Large intestine (tissue), 12 donors: Measurements from ENCODE around the gene ZCCHC13. TPM values are rescaled to one million over a fixed set of nuclear protein-coding genes. Genes with fewer than 3 reads are reported as not detected.
A peak's percentile ranks its signal among the peaks of the same experiment; 100 is the strongest.
"Not testable (repeated sequence)": the region's sequence is repeated elsewhere in the genome, so short reads cannot be mapped to it uniquely, and the experiment has no call there.

Source experiments
- DNase-seq, 2 donors: peaks; one replicate each; pipeline versions ENCODE4 v3.0.0 to v3.0.0-alpha.2; 2013
- H3K27ac ChIP-seq: one replicate; pipeline ENCODE4 v1.5.1; 2013; ENCODE audit warnings: low read length
- H3K27me3 ChIP-seq: 2 replicates; pipeline ENCODE4 v1.6.1; 2013; ENCODE audit warnings: low read length; ENCODE audit not compliant: control insufficient read depth, insufficient read depth
- H3K36me3 ChIP-seq: 2 replicates; pipeline ENCODE4 v1.6.1; 2013; ENCODE audit warnings: low read length; ENCODE audit not compliant: control insufficient read depth, insufficient read depth
- H3K4me1 ChIP-seq: one replicate; pipeline ENCODE4 v1.6.1; 2013; ENCODE audit warnings: low read length; ENCODE audit not compliant: control insufficient read depth, insufficient read depth
- H3K4me3 ChIP-seq: one replicate; pipeline ENCODE4 v1.5.1; 2013; ENCODE audit warnings: low read length
- H3K9me3 ChIP-seq: one replicate; pipeline ENCODE4 v1.6.1; 2013; ENCODE audit warnings: mild to moderate bottlenecking, low read depth, low read length, moderate library complexity; ENCODE audit not compliant: control insufficient read depth
- WGBS: methylation state at CpG from one replicate; pipeline ENCODE4 v1.1.5; 2013; ENCODE audit warnings: low lambda C conversion rate; ENCODE audit not compliant: insufficient coverage; 5-methylcytosine and 5-hydroxymethylcytosine counted together
- long read RNA-seq, 11 donors: transcript quantifications; one replicate each; lab custom pipeline, GENCODE V29; 2026
- polyA plus RNA-seq: library from polyadenylated mRNA; unstranded; fragments of 120-200 nt; gene quantifications from one replicate; pipeline ENCODE4 v1.2.1, GENCODE V29; 2013

Gene ZCCHC13
- polyA plus RNA-seq: not detected
- long read RNA-seq, donor 1: 0 reads
- long read RNA-seq, donor 2: 0 reads
- long read RNA-seq, donor 3: 0 reads
- long read RNA-seq, donor 4: 0 reads
- long read RNA-seq, donor 5: 0 reads
- long read RNA-seq, donor 6: 0 reads
- long read RNA-seq, donor 7: 0 reads
- long read RNA-seq, donor 8: 0 reads
- long read RNA-seq, donor 9: 0 reads
- long read RNA-seq, donor 10: 0 reads
- long read RNA-seq, donor 11: 0 reads

DNA sequence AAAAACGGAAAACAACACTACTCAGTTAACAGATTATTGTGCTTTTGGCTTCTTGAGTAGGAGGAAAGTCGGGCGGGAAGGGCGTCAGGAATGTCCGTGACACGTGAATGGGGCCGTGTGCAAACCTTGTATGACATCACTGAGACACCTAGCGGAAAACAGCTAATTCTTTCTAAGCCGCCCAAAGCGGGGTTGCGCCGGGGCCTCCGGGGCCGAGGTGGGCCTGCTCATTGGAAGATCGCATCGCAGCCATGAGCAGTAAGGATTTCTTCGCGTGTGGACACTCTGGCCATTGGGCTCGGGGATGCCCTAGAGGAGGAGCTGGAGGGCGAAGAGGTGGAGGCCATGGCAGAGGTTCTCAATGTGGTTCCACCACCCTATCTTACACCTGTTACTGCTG lies at the start of gene ZCCHC13:
TSS of gene ZCCHC13 (plus strand) at position 165 of the 400 bp plus-strand sequence. CDS start at position 252, 87 bp downstream.
- Histone ChIP-seq H3K36me3 (no peaks in the 10 kb centered on the region), H3K4me1 (no peaks in the 10 kb centered on the region), H3K27me3 (no peaks in the 10 kb centered on the region), H3K9me3 (no peaks in the 10 kb centered on the region), H3K27ac (no peak within 1 kb of the TSS), H3K4me3 (no peak within 1 kb of the TSS)
- WGBS: no CpG with 5 or more reads among the region's 20 CpGs
- no peak for DNase-seq

DNA sequence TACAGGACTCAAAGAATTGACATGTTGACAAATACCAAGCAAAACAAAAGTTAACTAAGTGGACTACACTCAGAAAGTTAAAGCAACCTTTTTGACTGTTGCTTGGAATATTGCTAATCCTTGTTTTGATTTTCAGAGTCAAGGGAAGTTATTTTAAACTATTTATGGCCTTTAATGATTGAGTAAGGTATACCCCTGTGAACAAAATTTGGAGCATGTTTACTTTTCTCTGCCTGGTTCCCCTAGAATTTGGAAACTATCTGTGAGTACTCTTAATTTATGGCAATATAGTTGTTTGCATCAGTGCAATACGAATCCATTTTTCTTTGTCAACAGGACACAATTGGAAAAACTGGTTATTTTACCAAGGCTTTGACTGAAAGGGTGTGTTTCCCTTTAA lies 45.9 kb upstream of the ZCCHC13 start:
- not testable (repeated sequence) for H3K4me3 ChIP-seq, DNase-seq, H3K9me3 ChIP-seq, H3K4me1 ChIP-seq, H3K27me3 ChIP-seq, H3K27ac ChIP-seq
- no CpG with 5 or more reads among the region's 1 CpG for WGBS
- H3K36me3 ChIP-seq: peaks cover 29% of the 10 kb centered on the region

DNA sequence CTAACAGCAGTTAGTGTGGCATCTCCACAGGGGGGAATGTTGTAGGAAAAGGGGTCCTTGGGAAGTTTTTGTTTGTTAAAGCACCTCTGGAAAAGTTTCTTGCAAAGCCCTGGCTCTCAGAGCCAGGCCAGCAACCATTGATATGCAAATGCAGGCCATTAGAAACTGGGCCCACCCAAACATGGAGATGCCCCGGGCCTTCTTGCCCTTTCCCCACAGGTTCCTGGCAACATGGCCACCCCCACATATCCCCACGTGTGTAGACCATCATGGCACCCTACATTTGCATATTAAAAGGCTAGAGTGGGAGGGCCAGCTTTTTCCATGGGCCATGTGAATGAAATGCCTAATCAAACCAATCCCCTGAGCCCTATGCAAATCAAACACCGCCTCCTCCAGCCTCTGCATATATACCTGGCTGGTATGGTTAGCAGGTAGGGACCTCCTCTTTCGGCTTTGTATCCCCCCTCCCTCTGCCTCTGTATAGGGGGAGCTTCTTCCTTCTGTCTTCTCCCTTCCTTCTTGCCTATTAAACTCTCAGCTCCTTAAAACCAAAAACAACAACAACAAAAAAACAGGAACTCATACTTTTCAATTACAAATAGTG lies 44.0 kb upstream of the ZCCHC13 start:
- Histone ChIP-seq H3K4me1 (no peaks in the 10 kb centered on the region), H3K27ac (no peak overlapping the region), H3K36me3 (peaks cover 27% of the 10 kb centered on the region), H3K4me3 (no peak overlapping the region), H3K9me3 (no peaks in the 10 kb centered on the region), H3K27me3 (no peaks in the 10 kb centered on the region)
- no peak for DNase-seq
- no CpG with 5 or more reads among the region's 4 CpGs for WGBS

DNA sequence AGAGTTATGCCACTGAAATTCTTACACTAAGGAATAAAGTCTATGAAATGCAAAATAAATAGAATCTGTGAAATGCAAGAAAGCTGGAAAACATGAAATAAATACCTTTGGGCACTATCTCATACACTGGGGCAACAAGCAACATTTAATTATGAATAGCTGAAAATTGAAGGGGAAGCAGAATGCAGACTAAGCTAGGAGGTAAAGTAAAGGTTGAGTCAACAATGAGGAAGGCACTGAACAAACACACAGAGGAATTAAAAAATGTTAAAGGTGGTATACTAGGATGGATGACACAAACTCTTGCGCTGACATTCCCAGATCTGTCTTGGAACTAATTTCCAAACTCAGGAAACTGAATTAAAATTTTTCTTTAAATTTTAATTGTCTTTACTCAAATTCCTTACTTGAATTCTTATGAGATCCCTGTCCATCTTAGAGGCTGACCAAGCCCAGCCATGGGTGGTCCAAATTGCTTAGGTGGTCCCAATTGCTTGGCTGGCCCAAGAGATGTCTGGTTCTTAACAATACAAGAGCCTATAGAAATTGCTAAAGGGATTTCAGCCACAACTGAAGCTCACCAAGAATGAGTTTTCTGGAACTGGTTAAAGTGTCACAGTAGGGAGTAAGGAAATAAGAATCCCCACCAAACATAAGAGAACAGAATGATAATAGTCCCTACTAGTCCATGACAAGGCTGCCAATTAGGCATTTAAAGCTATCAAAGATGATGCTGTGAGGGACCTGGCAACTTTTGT lies 41.3 kb upstream of the ZCCHC13 start:
- no peak overlapping the region for H3K4me3 ChIP-seq
- H3K4me1 ChIP-seq: no peaks in the 10 kb centered on the region
- H3K27me3 ChIP-seq: no peaks in the 10 kb centered on the region
- DNase-seq: no peak
- no peak overlapping the region for H3K27ac ChIP-seq
- H3K9me3 ChIP-seq: no peaks in the 10 kb centered on the region
- H3K36me3 ChIP-seq: peaks cover 20% of the 10 kb centered on the region
- no CpG with 5 or more reads among the region's 1 CpG for WGBS

DNA sequence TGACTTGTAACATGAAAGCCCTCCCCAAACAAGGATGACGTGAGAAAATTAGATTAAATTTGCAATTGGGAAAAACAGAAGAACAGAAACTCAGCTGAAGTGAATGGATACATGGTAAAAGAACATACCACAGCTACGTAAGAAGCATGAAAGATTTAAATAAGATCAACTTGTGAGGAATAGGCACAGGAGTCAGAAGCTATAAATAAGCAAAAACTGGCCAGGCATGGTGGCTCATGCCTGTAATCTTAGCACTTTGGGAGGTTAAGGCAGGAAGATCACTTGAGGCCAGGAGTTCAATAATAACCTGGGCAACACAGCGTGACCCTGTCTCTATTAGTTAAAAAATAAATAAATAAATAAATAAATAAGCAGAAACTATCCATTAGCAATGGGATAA lies 33.6 kb upstream of the ZCCHC13 start:
- DNase-seq: no peak
- Histone ChIP-seq H3K27me3 (no peaks in the 10 kb centered on the region), H3K36me3 (peaks cover 9% of the 10 kb centered on the region), H3K4me1 (no peaks in the 10 kb centered on the region), H3K27ac (no peak overlapping the region), H3K9me3 (no peaks in the 10 kb centered on the region), H3K4me3 (no peak overlapping the region)
- WGBS: 100% methylated on average over 1 of the region's 3 CpGs

DNA sequence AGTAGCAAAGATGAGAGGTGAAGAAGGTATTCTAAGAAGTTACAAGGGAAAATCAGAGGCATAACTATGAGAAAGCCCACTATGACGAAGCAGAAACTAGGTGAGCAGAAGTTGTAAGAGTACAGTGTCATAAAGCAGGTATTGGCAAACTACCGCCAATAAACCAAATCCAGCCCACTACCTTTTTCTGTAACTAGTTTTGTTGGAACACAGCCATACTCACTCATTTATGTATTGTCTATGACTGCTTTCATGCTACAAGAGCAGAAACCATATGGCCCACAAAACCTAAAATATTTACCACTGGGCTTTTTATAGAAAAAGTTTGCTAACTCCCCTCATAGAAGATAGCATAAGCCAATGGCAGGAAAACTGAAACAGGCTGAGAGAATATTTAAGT lies 31.8 kb upstream of the ZCCHC13 start:
- H3K36me3 ChIP-seq: peaks cover 21% of the 10 kb centered on the region
- H3K4me1 ChIP-seq: peaks cover under 1% of the 10 kb centered on the region
- no peak overlapping the region for H3K4me3 ChIP-seq
- DNase-seq: no peak
- H3K27me3 ChIP-seq: no peaks in the 10 kb centered on the region
- no peak overlapping the region for H3K27ac ChIP-seq
- no peaks in the 10 kb centered on the region for H3K9me3 ChIP-seq
- no CpG with 5 or more reads among the region's 2 CpGs for WGBS

DNA sequence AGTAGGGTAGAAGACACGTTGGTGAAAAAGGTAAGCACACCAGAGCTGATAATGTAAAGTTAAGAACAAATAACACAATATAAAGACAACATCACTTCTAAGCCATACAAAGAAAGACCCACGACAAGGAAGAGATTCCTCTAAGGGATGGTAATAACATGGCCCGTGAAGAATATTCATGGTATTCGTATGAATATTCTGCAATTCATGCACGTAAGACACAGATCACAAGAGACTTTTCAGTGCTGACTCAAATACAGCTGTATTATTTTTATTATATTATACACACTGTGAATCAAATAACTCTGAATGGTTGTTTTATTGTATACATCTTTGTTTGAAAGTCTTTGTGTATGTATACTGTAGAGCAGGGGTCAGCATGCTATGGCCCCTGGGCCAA lies 29.5 kb upstream of the ZCCHC13 start:
- H3K27ac ChIP-seq: no peak overlapping the region
- H3K36me3 ChIP-seq: peaks cover 36% of the 10 kb centered on the region
- H3K4me1 ChIP-seq: peaks cover 5% of the 10 kb centered on the region
- DNase-seq: no peak
- no CpG with 5 or more reads among the region's 5 CpGs for WGBS
- H3K9me3 ChIP-seq: no peaks in the 10 kb centered on the region
- no peak overlapping the region for H3K4me3 ChIP-seq
- no peaks in the 10 kb centered on the region for H3K27me3 ChIP-seq

DNA sequence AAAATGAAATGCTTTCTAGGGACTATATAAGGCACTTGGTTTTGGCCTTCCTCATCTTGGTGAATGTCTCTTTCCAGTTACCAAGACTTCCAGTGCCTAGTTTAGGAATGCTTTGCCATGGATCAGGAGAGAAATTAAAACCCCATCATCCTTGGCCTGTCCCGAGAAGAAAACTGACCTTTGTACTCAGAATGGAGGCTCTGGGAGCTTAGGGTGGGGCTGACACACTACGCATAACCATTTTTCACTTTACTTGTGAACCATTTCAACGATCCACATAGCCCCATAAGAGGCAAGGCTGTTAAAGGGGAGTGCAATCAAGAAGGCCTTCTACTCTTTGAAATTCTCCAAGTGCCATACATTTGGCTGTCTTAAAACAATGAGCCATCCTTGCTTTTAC lies 26.7 kb upstream of the ZCCHC13 start:
- Histone ChIP-seq H3K4me1 (peaks cover 5% of the 10 kb centered on the region), H3K9me3 (no peaks in the 10 kb centered on the region), H3K36me3 (peaks cover 56% of the 10 kb centered on the region), H3K27me3 (no peaks in the 10 kb centered on the region), H3K27ac (no peak overlapping the region), H3K4me3 (no peak overlapping the region)
- WGBS: no CpG with 5 or more reads among the region's 3 CpGs
- DNase-seq: peak in 1 of 2 donors; percentile 7

DNA sequence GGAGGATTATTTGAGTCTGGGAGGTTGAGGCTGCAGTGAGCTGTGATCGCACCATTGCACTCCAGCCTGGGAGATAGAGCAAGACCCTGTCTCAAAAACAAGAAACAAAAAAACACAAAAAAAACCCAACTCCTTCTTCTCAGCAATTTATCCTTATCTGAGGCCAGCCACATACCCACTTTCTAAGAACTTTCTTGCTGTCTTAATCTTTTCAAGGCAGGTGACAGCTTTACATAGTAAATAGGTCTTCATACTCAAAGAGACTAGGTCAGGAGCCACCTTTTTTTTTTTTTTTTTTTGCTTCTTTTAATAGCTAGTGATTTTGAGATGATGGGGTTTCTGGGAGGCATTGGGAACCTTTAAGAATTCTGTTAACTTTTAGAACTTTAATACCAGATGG lies 26.1 kb upstream of the ZCCHC13 start:
- Histone ChIP-seq H3K4me1 (peaks cover 5% of the 10 kb centered on the region), H3K27ac (no peak overlapping the region), H3K27me3 (no peaks in the 10 kb centered on the region), H3K36me3 (peaks cover 57% of the 10 kb centered on the region), H3K9me3 (no peaks in the 10 kb centered on the region), H3K4me3 (no peak overlapping the region)
- no CpG with 5 or more reads among the region's 1 CpG for WGBS
- DNase-seq: no peak

DNA sequence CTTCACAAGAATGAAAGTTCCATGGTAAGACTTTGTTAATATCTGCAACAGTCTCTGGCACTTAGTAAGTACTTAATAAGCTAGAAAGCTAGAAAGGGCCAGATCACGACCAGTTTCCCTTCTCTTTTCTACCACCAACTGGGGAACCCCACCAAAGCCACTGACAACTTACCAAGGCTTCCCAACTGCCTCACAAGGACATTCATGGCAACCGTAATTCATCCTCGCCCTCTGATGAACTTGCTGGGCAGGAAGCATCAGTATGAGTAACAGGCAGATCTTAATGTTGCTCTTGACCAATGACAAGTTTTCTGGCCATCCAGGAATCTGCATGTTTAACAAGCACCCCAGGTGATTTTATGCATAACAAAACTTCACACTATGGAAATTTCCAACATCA lies 23.2 kb upstream of the ZCCHC13 start:
- Histone ChIP-seq H3K4me3 (no peak overlapping the region), H3K36me3 (peaks cover 57% of the 10 kb centered on the region), H3K27ac (no peak overlapping the region), H3K4me1 (peaks cover 5% of the 10 kb centered on the region), H3K27me3 (no peaks in the 10 kb centered on the region), H3K9me3 (no peaks in the 10 kb centered on the region)
- DNase-seq: no peak
- WGBS: no CpG with 5 or more reads among the region's 3 CpGs
